Measurements from ENCODE around the gene RAVER1.
"Not testable (repeated sequence)": the region's sequence is repeated elsewhere in the genome, so short reads cannot be mapped to it uniquely, and the experiment has no call there.

RAVER1 gene

DNA sequence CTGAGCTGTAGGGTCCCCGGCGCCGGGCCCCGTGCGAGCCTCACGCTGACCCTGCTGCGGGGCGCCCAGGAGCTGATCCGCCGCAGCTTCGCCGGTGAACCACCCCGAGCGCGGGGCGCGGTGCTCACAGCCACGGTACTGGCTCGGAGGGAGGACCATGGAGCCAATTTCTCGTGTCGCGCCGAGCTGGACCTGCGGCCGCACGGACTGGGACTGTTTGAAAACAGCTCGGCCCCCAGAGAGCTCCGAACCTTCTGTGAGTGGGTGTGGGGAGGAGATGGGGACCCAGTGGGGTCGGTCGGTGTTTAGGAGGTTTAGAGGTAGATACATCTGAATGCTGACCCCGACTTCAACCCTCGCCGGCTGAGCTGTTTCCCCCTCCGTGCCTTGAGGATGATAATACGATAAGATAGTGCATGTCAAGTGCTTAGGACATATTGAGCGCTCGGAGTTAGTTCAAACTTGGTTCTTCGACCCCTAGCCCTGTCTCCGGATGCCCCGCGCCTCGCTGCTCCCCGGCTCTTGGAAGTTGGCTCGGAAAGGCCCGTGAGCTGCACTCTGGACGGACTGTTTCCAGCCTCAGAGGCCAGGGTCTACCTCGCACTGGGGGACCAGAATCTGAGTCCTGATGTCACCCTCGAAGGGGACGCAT lies 41.6 kb downstream of the RAVER1 start:
- no peak for DNase-seq (ENCODE audit: insufficient read length, low spot score)
- no peak for FAIRE-seq

DNA sequence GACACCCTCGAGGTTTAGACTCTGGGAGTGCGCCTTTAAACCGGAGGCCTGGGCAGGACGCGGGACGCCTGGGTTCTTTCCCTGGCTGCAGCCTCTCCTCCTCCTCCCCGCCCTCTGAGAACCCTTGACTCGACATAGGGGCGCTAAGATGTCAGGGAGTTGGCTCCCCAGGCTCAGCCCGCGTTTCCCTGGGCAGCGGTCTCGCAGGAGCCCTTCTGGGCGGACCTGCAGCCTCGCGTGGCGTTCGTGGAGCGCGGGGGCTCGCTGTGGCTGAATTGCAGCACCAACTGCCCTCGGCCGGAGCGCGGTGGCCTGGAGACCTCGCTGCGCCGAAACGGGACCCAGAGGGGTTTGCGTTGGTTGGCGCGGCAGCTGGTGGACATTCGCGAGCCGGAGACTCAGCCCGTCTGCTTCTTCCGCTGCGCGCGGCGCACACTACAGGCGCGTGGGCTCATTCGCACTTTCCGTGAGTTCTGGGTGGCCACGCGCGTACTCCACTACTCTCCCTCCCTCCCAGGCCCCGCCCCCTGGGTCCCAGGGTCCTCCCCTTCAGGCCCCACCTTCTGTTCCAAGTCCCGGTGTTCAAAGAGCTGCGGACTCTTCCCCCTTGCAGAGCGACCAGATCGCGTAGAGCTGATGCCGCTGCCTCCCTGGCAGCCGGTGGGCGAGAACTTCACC lies 42.3 kb downstream of the RAVER1 start:
- no peak for DNase-seq (ENCODE audit: insufficient read length, low spot score)
- no peak for FAIRE-seq

DNA sequence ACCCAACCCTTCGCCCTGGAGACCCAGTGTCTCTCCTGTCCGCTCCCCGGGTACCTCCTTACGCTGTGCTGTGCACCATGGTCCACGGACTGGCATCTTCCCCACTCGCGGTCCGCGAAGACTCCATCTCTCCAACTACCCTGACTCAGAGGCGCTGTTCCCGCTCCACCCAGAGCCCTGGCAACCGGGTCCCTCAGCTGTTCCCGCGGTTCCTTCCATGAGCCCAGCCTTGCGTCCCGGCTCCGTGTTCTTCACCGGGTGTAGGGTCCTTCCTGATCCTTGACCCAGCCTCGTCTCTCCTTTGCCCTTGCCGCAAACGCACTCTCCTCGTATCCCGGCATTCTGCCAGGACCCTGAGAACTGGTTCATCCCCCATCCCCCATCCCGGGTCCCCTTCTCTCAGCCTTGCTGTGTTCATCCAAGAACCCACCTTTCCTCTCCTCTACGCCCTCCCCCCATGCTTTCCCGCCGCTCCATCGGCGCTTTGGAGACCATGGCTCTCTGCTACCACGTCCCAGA lies 42.9 kb downstream of the RAVER1 start:
- FAIRE-seq: no peak
- no peak for DNase-seq (ENCODE audit: insufficient read length, low spot score)

DNA sequence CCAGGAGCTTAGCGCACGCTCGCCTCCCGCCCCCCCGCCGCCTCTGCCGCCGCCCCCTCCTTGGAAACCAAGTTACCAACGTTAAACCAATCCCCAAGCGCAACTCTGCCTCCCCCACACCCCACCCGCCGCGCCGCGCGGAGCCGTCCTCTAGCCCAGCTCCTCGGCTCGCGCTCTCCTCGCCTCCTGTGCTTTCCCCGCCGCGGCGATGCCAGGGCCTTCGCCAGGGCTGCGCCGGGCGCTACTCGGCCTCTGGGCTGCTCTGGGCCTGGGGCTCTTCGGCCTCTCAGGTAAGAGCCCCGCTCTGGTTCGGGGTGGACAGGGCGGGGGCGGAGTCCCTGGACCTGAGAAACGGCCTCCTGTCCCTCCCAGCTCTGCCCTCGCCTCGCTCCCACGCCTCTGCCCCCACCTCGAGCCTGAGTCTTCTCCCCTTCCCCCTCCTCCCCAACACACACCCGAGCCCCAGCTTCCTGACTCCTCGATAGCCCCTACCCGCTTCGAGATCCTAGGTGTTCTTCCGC lies 43.4 kb downstream of the RAVER1 start, which contains the start of gene ICAM5:
Gene ICAM5, plus strand, starts transcription at position 117 of the 521 bp plus-strand sequence. Its CDS starts 92 bp downstream, at position 209.
- no peak for DNase-seq (ENCODE audit: insufficient read length, low spot score)
- FAIRE-seq: no peak

DNA sequence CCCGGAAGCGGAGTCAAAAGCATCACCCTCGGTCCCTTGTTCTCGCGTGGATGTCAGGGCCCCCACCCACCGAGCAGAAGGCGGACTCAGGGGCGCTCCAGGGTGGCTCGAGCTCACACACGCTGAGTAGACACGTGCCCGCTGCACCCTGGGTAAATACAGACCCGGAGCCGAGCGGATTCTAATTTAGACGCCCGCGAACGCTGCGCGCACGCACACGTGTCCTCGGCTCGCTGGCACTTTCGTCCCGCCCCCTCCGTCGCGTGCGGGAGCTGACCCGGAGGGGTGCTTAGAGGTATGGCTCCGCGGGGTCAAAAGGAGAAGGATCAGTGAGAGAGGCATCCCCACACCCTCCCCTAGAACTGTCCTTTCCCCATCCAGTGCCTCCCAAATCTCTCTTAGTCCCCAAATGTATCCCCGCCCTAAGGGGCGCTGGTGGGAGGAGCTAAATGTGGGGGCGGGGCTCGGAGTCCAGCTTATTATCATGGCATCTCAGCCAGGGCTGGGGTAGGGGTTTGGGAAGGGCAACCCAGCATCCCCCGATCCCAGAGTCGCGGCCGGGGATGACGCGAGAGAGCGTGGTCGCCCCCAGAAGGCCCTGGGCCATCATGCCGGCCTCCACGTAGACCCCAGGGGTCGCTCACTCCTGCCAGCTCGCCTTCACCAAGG lies 44.0 kb downstream of the RAVER1 start:
- DNase-seq (ENCODE audit: insufficient read length, low spot score): no peak
- FAIRE-seq: peak; percentile 44

DNA sequence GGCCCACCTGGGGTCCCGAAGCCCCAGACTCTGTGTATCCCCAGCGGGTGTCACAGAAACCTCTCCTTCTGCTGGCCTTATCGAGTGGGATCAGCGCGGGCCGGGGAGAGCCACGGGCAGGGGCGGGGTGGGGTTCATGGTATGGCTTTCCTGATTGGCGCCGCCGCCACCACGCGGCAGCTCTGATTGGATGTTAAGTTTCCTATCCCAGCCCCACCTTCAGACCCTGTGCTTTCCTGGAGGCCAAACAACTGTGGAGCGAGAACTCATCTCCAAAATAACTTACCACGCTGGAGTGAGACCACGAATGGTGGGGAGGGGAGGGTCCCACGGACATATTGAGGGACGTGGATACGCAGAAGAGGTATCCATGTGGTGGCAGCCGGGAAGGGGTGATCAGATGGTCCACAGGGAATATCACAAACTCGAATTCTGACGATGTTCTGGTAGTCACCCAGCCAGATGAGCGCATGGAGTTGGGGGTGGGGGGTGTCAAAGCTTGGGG lies 44.6 kb downstream of the RAVER1 start:
- peak; percentile 59 for FAIRE-seq
- no peak for DNase-seq (ENCODE audit: insufficient read length, low spot score)

DNA sequence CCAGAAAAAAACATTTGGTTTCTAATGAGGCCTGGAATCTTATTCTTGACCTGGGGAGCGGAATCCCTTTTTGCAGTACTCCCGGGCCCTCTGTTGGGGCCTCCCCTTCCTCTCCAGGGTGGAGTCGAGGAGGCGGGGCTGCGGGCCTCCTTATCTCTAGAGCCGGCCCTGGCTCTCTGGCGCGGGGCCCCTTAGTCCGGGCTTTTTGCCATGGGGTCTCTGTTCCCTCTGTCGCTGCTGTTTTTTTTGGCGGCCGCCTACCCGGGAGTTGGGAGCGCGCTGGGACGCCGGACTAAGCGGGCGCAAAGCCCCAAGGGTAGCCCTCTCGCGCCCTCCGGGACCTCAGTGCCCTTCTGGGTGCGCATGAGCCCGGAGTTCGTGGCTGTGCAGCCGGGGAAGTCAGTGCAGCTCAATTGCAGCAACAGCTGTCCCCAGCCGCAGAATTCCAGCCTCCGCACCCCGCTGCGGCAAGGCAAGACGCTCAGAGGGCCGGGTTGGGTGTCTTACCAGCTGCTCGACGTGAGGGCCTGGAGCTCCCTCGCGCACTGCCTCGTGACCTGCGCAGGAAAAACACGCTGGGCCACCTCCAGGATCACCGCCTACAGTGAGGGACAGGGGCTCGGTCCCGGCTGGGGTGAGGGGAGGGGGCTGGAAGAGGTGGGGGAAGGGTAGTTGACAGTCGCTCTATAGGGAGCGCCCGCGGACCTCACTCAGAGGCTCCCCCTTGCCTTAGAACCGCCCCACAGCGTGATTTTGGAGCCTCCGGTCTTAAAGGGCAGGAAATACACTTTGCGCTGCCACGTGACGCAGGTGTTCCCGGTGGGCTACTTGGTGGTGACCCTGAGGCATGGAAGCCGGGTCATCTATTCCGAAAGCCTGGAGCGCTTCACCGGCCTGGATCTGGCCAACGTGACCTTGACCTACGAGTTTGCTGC lies 46.3 kb downstream of the RAVER1 start, which contains the start of gene ICAM4:
Gene ICAM4, plus strand, starts transcription at position 153 of the 935 bp plus-strand sequence. Its CDS starts 58 bp downstream, at position 211.
- no peak for DNase-seq (ENCODE audit: insufficient read length, low spot score)
- no peak for FAIRE-seq

DNA sequence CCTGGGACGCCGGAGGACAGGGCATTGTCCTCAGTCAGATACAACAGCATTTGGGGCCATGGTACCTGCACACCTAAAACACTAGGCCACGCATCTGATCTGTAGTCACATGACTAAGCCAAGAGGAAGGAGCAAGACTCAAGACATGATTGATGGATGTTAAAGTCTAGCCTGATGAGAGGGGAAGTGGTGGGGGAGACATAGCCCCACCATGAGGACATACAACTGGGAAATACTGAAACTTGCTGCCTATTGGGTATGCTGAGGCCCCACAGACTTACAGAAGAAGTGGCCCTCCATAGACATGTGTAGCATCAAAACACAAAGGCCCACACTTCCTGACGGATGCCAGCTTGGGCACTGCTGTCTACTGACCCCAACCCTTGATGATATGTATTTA lies 47.9 kb downstream of the RAVER1 start:
- no peak for FAIRE-seq
- no peak for DNase-seq (ENCODE audit: insufficient read length, low spot score)

DNA sequence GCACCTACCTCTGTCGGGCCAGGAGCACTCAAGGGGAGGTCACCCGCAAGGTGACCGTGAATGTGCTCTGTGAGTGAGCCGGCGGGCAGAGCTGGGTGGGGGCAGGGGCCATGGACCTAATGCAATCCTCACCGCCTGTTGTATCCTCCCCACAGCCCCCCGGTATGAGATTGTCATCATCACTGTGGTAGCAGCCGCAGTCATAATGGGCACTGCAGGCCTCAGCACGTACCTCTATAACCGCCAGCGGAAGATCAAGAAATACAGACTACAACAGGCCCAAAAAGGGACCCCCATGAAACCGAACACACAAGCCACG lies 48.4 kb downstream of the RAVER1 start:
- DNase-seq (ENCODE audit: insufficient read length, low spot score): no peak
- FAIRE-seq: no peak

DNA sequence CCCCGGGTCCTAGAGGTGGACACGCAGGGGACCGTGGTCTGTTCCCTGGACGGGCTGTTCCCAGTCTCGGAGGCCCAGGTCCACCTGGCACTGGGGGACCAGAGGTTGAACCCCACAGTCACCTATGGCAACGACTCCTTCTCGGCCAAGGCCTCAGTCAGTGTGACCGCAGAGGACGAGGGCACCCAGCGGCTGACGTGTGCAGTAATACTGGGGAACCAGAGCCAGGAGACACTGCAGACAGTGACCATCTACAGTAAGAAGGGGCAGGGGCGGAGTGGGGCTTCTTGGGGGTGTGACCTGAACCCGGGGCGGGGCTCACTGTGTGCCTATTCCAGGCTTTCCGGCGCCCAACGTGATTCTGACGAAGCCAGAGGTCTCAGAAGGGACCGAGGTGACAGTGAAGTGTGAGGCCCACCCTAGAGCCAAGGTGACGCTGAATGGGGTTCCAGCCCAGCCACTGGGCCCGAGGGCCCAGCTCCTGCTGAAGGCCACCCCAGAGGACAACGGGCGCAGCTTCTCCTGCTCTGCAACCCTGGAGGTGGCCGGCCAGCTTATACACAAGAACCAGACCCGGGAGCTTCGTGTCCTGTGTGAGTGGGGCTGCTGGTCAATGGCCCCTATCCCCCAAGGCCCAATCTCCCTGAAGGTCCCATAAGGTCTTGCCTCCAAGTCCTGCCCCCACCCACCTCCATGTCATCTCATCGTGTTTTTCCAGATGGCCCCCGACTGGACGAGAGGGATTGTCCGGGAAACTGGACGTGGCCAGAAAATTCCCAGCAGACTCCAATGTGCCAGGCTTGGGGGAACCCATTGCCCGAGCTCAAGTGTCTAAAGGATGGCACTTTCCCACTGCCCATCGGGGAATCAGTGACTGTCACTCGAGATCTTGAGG lies 49.0 kb downstream of the RAVER1 start:
- FAIRE-seq: no peak
- DNase-seq (ENCODE audit: insufficient read length, low spot score): no peak

DNA sequence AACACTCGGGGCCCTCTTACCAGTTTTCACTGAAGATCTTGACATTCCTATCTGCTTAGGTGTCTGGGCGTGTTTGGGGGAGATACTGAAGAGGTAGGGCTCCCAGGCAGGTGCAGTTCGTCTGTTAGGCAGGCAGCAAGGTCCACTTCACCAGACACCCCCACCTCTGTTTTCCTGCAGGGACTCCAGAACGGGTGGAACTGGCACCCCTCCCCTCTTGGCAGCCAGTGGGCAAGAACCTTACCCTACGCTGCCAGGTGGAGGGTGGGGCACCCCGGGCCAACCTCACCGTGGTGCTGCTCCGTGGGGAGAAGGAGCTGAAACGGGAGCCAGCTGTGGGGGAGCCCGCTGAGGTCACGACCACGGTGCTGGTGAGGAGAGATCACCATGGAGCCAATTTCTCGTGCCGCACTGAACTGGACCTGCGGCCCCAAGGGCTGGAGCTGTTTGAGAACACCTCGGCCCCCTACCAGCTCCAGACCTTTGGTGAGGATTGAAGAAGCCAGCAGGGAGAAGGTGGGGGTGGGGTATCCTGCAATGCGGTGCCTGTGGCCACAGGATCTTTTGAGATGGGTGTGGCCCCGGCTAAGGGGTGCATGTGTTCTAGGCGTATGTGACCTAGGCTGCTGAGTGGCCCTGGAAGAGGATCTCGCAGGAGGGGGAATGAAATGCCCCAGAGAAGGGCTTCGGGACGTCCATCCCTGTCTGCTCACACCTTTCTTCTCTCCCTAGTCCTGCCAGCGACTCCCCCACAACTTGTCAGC lies 49.8 kb downstream of the RAVER1 start:
- DNase-seq (ENCODE audit: insufficient read length, low spot score) (no peak), FAIRE-seq (no peak)

DNA sequence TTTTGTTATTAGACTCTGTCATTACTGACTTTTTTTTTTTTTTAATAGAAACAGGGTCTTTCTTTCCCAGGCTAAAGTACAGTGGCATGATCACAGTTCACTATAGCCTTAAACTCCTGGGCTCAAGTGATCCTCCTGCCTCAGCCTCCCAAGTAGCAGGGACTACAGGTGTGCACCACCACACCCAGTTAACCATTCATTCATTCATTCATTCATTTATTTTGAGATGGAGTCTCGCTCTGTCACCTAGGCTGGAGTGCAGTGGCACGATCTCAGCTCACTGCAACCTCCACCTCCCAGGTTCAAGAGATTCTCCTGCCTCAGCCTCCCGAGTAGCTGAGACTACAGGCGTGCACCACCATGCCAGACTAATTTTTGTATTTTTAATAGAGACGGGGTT lies 51.3 kb downstream of the RAVER1 start:
- DNase-seq (ENCODE audit: insufficient read length, low spot score); FAIRE-seq: not testable (repeated sequence)

DNA sequence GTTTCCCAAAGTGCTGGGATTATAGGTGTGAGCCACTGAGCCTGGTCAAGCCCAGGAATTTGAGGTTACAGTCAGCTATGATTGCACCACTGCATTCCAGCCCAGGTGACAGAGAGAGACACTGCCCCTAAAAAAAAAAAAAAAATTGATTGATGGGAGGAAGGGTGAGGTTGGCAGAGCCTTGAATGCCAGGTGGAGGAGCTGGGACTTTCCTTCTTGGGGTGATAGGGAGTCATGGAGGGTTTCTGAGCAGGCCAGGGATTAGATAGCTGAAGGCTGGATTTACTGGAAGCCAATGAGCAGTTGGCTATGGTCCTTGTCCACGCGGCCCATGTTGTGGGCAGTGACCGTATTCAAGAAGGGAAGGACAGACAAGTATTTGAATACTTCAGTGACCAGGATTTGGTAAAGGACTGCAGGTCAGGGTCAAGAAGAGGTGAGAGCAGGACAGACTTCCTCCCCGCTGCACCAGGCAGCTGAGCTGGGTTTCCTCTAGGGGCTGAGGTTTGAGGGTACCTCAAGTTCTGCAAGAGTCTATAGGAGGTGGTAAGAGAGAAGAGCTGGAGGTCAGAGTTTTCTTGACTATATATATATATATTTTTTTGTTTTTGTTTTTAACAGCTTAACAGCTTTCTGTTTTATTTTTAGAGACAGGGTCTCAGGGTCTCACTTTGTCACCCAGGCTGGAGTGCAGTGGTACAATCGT lies 53.4 kb downstream of the RAVER1 start:
- no peak for FAIRE-seq

DNA sequence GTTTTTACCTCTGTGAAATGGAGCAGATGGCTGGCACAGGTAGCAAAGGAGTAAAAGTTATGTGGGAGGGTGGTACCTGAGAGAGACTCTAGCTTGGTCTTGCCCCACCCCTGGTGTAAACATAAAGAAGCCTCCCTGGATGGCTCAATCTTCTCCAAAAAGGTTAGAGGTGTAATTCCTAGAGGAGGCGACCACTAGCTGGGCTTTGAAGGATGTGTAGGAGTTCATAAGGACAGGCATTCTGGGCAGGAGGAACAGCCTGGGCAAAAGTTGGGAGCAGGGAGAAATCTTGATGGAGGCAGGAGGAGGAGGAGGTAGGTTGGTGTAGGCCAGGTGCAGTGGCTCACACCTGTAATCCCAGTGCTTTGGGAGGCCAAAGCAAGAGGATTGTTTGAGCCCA lies 54.4 kb downstream of the RAVER1 start:
- DNase-seq (ENCODE audit: insufficient read length, low spot score) (no peak), FAIRE-seq (no peak)

More for the DNA sequence above, 53.4 kb downstream of the RAVER1 start:
- DNase-seq (ENCODE audit: insufficient read length, low spot score): no peak

DNA sequence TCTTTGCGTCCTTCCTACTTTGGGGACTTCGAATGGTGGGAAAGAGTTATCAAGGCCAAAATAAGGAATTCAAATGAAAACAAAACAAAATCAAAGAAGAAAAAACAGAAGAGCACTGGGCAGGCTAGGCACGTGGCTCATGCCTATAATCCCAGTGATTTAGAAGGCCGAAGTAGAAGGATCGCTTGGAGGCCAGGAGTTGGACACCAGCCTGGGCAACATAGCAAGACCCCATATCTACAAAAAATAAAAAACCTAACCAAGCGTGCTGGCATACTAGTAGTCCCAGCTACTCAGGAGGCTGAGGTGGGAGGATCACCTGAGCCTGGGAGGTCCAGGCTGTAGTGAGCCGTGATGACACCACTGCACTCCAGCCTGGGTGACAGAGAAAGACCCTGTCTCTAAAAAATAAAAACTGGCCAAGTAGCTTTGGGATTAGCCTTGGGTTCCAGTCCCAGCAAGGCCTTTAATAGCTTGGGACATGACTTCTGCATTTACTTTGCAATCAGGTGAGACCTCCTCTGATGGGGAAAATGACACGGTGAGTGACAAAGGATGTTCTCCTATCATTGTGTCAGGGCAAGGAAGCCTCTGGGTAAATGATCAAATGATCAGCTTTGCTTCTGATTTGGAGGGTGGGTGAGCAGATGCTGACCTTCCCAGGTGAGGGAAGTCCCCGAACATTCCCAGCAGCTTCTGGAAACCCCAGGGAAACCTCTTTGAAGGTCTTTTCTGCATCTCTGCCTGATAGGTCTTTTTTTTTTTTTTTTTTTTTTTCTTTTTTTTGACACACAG lies 55.3 kb downstream of the RAVER1 start:
- DNase-seq (ENCODE audit: insufficient read length, low spot score) (no peak), FAIRE-seq (no peak)

DNA sequence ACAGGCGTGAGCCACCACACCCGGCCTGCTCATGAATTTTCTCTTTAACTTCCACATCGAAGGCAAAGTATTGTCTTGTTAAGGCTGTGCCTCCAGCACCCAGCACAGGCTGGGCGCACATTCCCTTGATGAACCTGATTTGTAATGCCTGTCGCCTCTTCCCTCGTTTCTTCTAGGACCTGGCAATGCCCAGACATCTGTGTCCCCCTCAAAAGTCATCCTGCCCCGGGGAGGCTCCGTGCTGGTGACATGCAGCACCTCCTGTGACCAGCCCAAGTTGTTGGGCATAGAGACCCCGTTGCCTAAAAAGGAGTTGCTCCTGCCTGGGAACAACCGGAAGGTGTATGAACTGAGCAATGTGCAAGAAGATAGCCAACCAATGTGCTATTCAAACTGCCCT lies 58.7 kb downstream of the RAVER1 start:
- DNase-seq (ENCODE audit: insufficient read length, low spot score) (no peak), FAIRE-seq (no peak)

DNA sequence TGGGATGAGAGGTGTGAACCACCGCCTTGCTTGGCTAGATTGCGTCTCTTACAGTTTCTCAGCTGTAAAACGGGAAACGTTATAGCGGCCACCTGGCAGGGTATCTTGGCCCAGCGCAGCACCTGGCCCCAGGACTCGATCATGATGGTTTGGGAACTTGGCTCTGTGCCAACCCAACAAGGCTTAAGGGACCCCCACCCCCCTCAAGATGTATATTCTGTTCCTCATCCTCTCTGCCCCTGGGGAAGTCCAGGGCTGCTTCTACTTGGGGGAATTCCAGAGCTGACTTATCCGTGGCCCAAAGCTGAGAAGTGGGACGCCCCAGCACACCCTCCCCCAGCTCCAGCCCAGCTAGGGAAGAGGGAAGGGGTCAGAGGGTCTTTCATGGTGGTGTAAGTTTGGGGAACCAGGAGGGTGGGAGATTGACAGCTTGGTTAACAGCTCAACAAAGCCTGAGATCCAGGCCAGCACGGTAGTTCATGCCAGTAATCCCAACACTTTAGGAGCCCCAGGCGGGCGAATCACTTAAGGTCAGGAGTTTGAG lies 61.7 kb downstream of the RAVER1 start:
- no peak for FAIRE-seq

More for the DNA sequence above, 61.7 kb downstream of the RAVER1 start:
- no peak for DNase-seq (ENCODE audit: insufficient read length, low spot score)

Data from GM19239 (cell line).